ENCODE measurements around the gene ENO4. TPM values are rescaled to one million over a fixed set of nuclear protein-coding genes. Genes with fewer than 3 reads are reported as not detected.

ENO4 gene
- polyA plus RNA-seq, 1 of the 3 experiments (the other 2 are of a cell fraction), result 0.36 TPM

- no peaks in the 10 kb centered on the region for H3F3A ChIP-seq (replicated peaks; ENCODE audit: insufficient read depth)
- no peak overlapping the region for H2AFZ ChIP-seq (ENCODE audit: low read depth)
- H3K4me2 ChIP-seq, result no peak overlapping the region
- H3K79me2 ChIP-seq (ENCODE audit: insufficient read depth), result no peaks in the 10 kb centered on the region
- H3K4me1 ChIP-seq (ENCODE audit: control insufficient read depth in 1 of 2, insufficient read depth in 2 of 2, low read depth in 1 of 2, low read length in 1 of 2), result no peaks in the 10 kb centered on the region
- H3K27me3 ChIP-seq (ENCODE audit: insufficient read depth), result no peaks in the 10 kb centered on the region
- no peaks in the 10 kb centered on the region for H3K9me3 ChIP-seq
- no peak overlapping the region for H3K4me3 ChIP-seq (ENCODE audit: low read depth in 2 of 2, low read length in 1 of 2)
- no peak for DNase-seq
- no peaks in the 10 kb centered on the region for H4K20me1 ChIP-seq (ENCODE audit: insufficient read depth)
- no peak for TF ChIP-seq TAF1 (IDR thresholded peaks at IDR 0.05; ENCODE audit: borderline replicate concordance, low read depth, low read length)
- TF ChIP-seq MEF2A (IDR thresholded peaks at IDR 0.05; ENCODE audit: borderline replicate concordance, low read depth), result no peak
- no peak for TF ChIP-seq MXI1 (IDR thresholded peaks at IDR 0.05; ENCODE audit: low read depth, low read length)
- no peak for TF ChIP-seq USF2 (IDR thresholded peaks at IDR 0.05; ENCODE audit: borderline replicate concordance, low read depth, low read length)
- TF ChIP-seq NFIC (IDR thresholded peaks at IDR 0.05; ENCODE audit: borderline replicate concordance), result no peak
- no peak for TF ChIP-seq GABPA (IDR thresholded peaks at IDR 0.05; ENCODE audit: low read depth)
- TF ChIP-seq TCF12 (IDR thresholded peaks at IDR 0.05), result no peak
- ChIA-PET POLR2A (no interaction called here), CTCF (no interaction called here)
- H3K27ac ChIP-seq (ENCODE audit: low read depth in 2 of 2, low read length in 1 of 2), result no peak overlapping the region
- peaks cover 10 to 25% of the 10 kb centered on the region in 2 experiments for H3K36me3 ChIP-seq (replicated peaks in 1 of 2; ENCODE audit: control insufficient read depth in 1 of 2, insufficient read depth in 2 of 2, low read length in 1 of 2)
- no peak overlapping the region for H3K9ac ChIP-seq
- 50% methylated on average over 2 of the region's 2 CpGs for WGBS (ENCODE audit: low lambda C conversion rate)
- no peaks in the 10 kb centered on the region for H3K9me2 ChIP-seq
Observed at GRCh38 chr10:116919706-116920105, 70.4 kb downstream of the ENO4 start.

DNA sequence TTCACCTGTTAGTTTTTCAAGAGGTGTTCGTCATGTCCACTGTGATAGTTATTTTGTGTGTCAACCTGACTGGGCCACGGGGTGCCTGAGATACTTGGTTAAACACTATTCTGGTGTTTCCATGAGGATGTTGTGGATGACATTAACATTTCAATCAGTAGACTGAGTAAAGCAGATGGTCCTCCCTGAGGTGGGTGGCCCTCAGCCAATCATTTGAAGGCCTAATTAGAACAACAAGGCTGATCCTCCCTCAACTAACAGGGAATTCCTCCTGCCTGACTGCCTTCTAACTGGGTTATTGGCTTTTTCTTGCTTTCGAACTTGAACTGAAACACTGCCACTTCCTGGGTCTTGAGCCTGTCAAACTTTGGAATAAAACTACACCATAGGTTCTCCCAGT is 75.8 kb downstream of the ENO4 start:
- Histone ChIP-seq H3K9me3 (no peaks in the 10 kb centered on the region), H3K4me1 (ENCODE audit: control insufficient read depth in 1 of 2, insufficient read depth in 2 of 2, low read depth in 1 of 2, low read length in 1 of 2) (no peaks in the 10 kb centered on the region), H4K20me1 (ENCODE audit: insufficient read depth) (no peaks in the 10 kb centered on the region), H3K9me2 (no peaks in the 10 kb centered on the region), H3K27ac (ENCODE audit: low read depth in 2 of 2, low read length in 1 of 2) (no peak overlapping the region), H3K4me3 (ENCODE audit: low read depth in 2 of 2, low read length in 1 of 2) (no peak overlapping the region), H3K27me3 (ENCODE audit: insufficient read depth) (no peaks in the 10 kb centered on the region), H2AFZ (ENCODE audit: low read depth) (no peak overlapping the region), H3K36me3 (replicated peaks in 1 of 2; ENCODE audit: control insufficient read depth in 1 of 2, insufficient read depth in 2 of 2, low read length in 1 of 2) (peaks cover 13 to 30% of the 10 kb centered on the region in 2 experiments), H3K9ac (no peak overlapping the region), H3K79me2 (ENCODE audit: insufficient read depth) (no peaks in the 10 kb centered on the region), H3F3A (replicated peaks; ENCODE audit: insufficient read depth) (no peaks in the 10 kb centered on the region), H3K4me2 (no peak overlapping the region)
- TF ChIP-seq EZH2phosphoT487 (IDR thresholded peaks at IDR 0.05; ENCODE audit: borderline replicate concordance, low read depth) (no peak), TAF1 (IDR thresholded peaks at IDR 0.05; ENCODE audit: borderline replicate concordance, low read depth, low read length) (no peak), SIN3A (IDR thresholded peaks at IDR 0.05; ENCODE audit: borderline replicate concordance, low read depth, low read length) (no peak), RXRA (IDR thresholded peaks at IDR 0.05; ENCODE audit: borderline replicate concordance, low read depth) (no peak), USF1 (IDR thresholded peaks at IDR 0.05; ENCODE audit: borderline replicate concordance, low read depth) (no peak), MEF2A (IDR thresholded peaks at IDR 0.05; ENCODE audit: borderline replicate concordance, low read depth) (no peak), MAX (IDR thresholded peaks at IDR 0.05; ENCODE audit: low read depth) (no peak), RAD21 (IDR thresholded peaks at IDR 0.05; ENCODE audit: low read length) (no peak), MXI1 (IDR thresholded peaks at IDR 0.05; ENCODE audit: low read depth, low read length) (no peak), JUND (IDR thresholded peaks at IDR 0.05) (no peak), TEAD4 (IDR thresholded peaks at IDR 0.05; ENCODE audit: borderline replicate concordance, insufficient read depth) (no peak), NRF1 (IDR thresholded peaks at IDR 0.05; ENCODE audit: low read depth, low read length) (no peak), SMC3 (IDR thresholded peaks at IDR 0.05; ENCODE audit: low read depth, low read length) (no peak), FOSL2 (IDR thresholded peaks at IDR 0.05; ENCODE audit: borderline replicate concordance, low read depth) (no peak), GATA2 (CRISPR knock-in tag; IDR thresholded peaks at IDR 0.05) (no peak)
- TF ChIP-seq, protein P1, sequence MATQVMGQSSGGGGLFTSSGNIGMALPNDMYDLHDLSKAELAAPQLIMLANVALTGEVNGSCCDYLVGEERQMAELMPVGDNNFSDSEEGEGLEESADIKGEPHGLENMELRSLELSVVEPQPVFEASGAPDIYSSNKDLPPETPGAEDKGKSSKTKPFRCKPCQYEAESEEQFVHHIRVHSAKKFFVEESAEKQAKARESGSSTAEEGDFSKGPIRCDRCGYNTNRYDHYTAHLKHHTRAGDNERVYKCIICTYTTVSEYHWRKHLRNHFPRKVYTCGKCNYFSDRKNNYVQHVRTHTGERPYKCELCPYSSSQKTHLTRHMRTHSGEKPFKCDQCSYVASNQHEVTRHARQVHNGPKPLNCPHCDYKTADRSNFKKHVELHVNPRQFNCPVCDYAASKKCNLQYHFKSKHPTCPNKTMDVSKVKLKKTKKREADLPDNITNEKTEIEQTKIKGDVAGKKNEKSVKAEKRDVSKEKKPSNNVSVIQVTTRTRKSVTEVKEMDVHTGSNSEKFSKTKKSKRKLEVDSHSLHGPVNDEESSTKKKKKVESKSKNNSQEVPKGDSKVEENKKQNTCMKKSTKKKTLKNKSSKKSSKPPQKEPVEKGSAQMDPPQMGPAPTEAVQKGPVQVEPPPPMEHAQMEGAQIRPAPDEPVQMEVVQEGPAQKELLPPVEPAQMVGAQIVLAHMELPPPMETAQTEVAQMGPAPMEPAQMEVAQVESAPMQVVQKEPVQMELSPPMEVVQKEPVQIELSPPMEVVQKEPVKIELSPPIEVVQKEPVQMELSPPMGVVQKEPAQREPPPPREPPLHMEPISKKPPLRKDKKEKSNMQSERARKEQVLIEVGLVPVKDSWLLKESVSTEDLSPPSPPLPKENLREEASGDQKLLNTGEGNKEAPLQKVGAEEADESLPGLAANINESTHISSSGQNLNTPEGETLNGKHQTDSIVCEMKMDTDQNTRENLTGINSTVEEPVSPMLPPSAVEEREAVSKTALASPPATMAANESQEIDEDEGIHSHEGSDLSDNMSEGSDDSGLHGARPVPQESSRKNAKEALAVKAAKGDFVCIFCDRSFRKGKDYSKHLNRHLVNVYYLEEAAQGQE (IDR thresholded peaks at IDR 0.05; ENCODE audit: low read depth, low read length), result no peak
- ChIA-PET POLR2A (no interaction called here), CTCF (no interaction called here)
- DNase-seq, result no peak
- WGBS (ENCODE audit: low lambda C conversion rate), result 92% methylated on average over 3 of the region's 3 CpGs
